ENCODE results near the gene NCKIPSD.

Gene NCKIPSD

GRCh38 chr3:48680811-48681540 is 4.7 kb downstream of the NCKIPSD start:
- no peak overlapping the region for H3K4me3 ChIP-seq
- no peak for DNase-seq (ENCODE audit: low spot score)

GRCh38 chr3:48679411-48680391 is 6.0 kb downstream of the NCKIPSD start:
- DNase-seq (ENCODE audit: low spot score) = no peak

More at GRCh38 chr3:48680811-48681540, 4.7 kb downstream of the NCKIPSD start:
- H3K27ac ChIP-seq = no peak overlapping the region
- no peak for TF ChIP-seq CTCF (IDR thresholded peaks at IDR 0.05)

GRCh38 chr3:48678566-48679380 is 6.9 kb downstream of the NCKIPSD start:
- Histone ChIP-seq H3K4me3 (no peak overlapping the region), H3K27ac (no peak overlapping the region)
- no peak for DNase-seq (ENCODE audit: low spot score)
- TF ChIP-seq CTCF (IDR thresholded peaks at IDR 0.05) = no peak

More at GRCh38 chr3:48679411-48680391, 6.0 kb downstream of the NCKIPSD start:
- Histone ChIP-seq H3K27ac (no peak overlapping the region), H3K4me3 (no peak overlapping the region)
- no peak for TF ChIP-seq CTCF (IDR thresholded peaks at IDR 0.05)

GRCh38 chr3:48678056-48678455 is 7.7 kb downstream of the NCKIPSD start:
- H3K4me3 ChIP-seq = no peak overlapping the region
- H3K27ac ChIP-seq = no peak overlapping the region
- DNase-seq (ENCODE audit: low spot score) = no peak
- no peak for TF ChIP-seq CTCF (IDR thresholded peaks at IDR 0.05)

- Histone ChIP-seq H3K4me3 (no peak overlapping the region), H3K27ac (no peak overlapping the region)
- no peak for TF ChIP-seq CTCF (IDR thresholded peaks at IDR 0.05)
- DNase-seq (ENCODE audit: low spot score) = no peak
Measured at GRCh38 chr3:48674505-48674904, 11.2 kb downstream of the NCKIPSD start.

GRCh38 chr3:48672522-48672921 is 13.2 kb downstream of the NCKIPSD start:
- no peak for TF ChIP-seq CTCF (IDR thresholded peaks at IDR 0.05)
- no peak overlapping the region for H3K4me3 ChIP-seq
- no peak for DNase-seq (ENCODE audit: low spot score)
- H3K27ac ChIP-seq = no peak overlapping the region

Data from coronary artery (tissue), 2 donors.